Jurkat, Clone E6-1 (cell line): ENCODE results near the gene FMO2.
A peak's percentile ranks its signal among the peaks of the same experiment; 100 is the strongest.

Source experiments
- DNase-seq: peaks from one replicate; pipeline ENCODE4 v3.0.0-alpha.2; 2011; ENCODE audit warnings: low read depth, low spot score
- H3K4me3 ChIP-seq: 2 replicates; pipeline ENCODE4 v1.5.1; 2011; ENCODE audit warnings: mild to moderate bottlenecking, low read length, control low read depth, moderate library complexity

Gene FMO2

DNA sequence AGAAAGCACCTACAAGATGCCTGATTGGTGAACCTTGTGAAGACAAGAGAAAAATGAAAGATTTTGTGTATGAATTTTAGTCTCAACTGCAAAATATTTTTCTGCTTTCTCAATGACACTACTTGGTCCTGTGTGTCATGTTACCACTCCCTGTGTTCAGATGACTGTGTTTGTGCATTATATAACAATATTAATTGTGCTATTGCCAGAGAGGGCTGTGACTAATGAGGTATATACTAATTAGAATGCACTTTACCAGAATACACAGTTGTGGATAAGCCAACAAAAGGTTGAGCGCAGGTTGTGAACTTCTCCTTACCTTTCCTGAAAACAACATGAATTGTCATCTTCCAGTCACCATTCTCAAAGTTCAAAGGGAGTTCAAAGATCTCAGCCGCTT, 17.3 kb upstream of the FMO2 start:
- DNase-seq, result no peak
- no peak overlapping the region for H3K4me3 ChIP-seq

DNA sequence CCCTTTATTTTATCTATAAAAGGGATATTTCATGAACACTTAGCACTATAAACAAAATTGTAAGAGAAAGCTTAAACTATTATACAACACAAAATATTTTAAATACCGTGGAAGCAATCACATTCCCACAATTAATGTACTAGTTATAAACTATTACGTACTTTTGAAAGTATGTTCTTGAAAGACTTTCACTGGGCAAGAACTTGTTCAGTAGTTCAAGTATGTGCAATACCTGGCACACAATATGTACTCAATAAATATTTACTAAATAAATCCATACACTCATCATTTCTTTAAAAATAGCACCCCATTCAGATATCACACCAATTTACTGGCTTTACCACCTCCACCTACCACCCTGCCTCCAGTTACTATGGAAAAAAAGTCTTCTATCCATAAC, 12.6 kb upstream of the FMO2 start:
- no peak for DNase-seq
- H3K4me3 ChIP-seq, result no peak overlapping the region

- DNase-seq, result no peak
- H3K4me3 ChIP-seq, result no peak overlapping the region
Observed at GRCh38 chr1:171173069-171173468, 12.0 kb upstream of the FMO2 start.

DNA sequence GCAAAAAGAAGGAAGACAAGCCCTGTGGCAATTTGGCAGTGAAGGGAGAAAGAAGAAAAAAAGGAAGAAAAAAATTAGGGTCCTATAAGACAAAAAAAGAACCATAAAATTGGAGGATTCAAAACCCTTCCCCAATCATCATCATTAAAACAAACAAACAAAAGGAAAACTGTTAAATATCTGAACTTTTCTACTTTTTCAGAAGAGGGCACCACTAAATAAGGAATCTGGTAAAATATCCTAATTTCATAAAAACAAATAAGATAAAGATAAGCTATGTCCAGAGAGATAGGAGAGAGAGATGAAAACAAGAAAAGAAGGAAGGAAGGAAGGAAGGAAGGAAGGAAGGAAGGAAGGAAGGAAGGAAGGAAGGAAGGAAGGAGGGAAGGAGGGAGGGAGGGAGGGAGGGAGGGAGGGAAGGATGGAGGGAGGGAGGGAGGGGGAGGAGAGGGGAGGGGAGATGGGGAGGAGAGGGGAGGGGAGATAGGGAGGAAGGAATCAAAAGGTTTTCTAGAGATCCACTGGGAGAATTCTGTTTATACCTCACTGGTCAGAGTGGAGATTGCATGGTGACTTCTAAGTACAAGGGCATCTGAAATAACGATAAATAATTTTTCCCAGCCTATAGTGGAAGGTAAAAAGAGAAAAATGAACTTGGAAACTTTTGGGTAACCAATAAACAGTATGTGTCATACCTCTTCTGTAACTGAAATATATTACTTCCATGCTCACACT, 10.4 kb upstream of the FMO2 start:
- DNase-seq, result no peak
- H3K4me3 ChIP-seq, result no peak overlapping the region

GRCh38 chr1:171177261-171177660, 7.8 kb upstream of the FMO2 start:
- no peak for DNase-seq
- no peak overlapping the region for H3K4me3 ChIP-seq

DNA sequence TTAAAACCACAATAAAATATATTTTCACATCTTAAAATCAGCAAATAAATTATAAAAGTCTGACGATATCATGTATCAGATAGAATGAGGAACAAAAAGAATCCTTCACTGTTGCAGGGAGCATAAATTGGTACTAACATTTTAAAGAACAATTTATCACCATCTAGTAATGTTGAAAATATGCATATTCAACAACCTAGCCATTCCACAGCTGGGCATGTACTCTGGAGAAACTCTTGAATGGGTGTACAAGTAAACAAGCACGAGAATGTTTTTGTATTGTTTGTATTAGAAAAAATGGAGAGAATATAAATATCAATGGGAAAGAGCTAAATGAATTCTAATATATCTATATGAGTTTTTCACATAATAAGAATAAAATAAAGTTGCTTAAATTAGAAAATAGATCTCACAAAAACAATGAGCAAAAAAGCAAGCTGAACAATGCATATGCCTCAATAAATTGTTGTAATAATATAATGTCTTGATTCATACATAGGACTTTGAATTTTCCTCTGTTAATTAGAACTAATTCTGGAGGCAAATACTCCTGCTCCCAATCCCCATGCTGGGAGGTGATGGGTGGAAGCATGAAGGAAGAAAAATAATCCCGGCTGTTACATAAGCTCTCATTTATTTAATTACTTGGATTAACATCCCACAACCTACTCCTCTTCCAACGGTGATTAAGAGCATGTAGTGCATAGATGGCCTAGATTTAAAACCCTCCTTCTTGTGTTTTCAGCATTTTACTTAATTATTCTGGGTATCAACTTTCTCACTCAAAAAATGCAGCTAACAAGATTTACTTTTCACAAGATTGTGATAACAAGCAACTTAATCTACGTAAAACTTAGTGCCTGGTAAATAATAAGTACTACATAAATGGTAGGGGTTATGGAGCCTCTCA, 5.5 kb upstream of the FMO2 start:
- DNase-seq, result no peak
- H3K4me3 ChIP-seq, result no peak overlapping the region

GRCh38 chr1:171180670-171181069, 4.4 kb upstream of the FMO2 start:
- H3K4me3 ChIP-seq, result no peak overlapping the region

GRCh38 chr1:171188388-171189266, 3.5 kb downstream of the FMO2 start:
- peak; percentile 40 for DNase-seq
- H3K4me3 ChIP-seq, result no peak overlapping the region

More at GRCh38 chr1:171180670-171181069, 4.4 kb upstream of the FMO2 start:
- no peak for DNase-seq

DNA sequence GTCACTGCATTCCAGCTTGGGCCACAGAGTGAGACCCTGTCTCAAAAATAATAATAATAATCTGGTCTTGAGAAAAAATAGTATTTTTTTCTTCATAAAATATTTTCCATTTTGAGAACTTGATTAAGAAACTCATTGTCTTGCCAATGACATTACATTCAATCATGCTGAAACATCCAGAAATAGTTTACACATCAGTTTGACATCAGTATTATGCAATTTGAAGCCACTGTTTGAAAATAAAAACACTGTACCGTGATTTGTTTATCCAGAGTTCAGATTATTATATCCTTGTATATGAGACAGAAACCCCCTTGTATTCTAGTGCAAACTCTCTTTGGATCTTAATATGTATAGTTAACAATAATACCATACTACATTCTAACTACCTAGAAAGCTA, 6.9 kb downstream of the FMO2 start:
- DNase-seq, result no peak
- H3K4me3 ChIP-seq, result no peak overlapping the region

GRCh38 chr1:171195767-171196166, 10.7 kb downstream of the FMO2 start:
- DNase-seq, result no peak
- no peak overlapping the region for H3K4me3 ChIP-seq

DNA sequence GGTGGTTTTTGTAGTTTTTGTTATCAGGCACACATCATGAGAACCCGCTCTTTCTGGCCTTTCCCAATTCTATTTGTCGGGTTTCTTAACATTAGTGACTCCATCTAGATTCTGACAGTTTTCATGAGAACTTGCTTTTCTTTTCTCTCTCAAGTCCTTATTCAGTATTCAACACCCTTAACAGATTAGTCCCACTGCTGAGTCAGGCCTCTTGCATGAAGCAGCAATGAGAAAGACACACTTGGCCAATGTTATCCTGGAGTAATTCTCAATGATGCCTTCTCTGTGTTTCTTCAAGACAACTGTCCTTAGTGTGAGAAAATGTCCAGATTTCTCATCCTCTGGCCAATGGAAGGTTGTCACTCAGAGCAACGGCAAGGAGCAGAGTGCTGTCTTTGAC, 11.3 kb downstream of the FMO2 start:
- H3K4me3 ChIP-seq, result no peak overlapping the region
- DNase-seq, result no peak

GRCh38 chr1:171198081-171198480, 13.0 kb downstream of the FMO2 start:
- DNase-seq, result no peak
- H3K4me3 ChIP-seq, result no peak overlapping the region

DNA sequence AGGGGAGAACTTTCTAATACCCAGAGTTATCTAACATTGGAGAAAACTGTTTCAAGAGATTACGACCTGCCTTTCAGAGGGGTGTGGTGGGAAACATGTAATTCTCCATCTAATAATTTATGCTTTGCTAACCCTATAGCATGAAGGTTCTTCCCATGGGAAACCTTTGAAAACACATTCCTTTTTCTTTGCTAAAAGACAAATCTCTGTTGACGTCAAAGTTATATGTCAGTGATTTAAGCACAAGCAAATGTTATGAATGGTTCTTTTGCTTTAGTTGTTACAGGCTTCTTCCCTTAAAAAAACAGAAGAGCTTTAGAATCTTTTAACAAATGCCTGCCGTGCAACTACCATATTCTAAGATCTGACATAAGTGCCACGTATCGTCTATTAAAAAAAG, 19.2 kb downstream of the FMO2 start:
- DNase-seq, result no peak
- H3K4me3 ChIP-seq, result no peak overlapping the region

- no peak overlapping the region for H3K4me3 ChIP-seq
- DNase-seq, result no peak
Observed at GRCh38 chr1:171206204-171206977, 21.3 kb downstream of the FMO2 start.

GRCh38 chr1:171206978-171207355, 21.9 kb downstream of the FMO2 start:
- DNase-seq, result no peak
- no peak overlapping the region for H3K4me3 ChIP-seq

GRCh38 chr1:171207377-171207776, 22.3 kb downstream of the FMO2 start:
- DNase-seq, result no peak
- no peak overlapping the region for H3K4me3 ChIP-seq

DNA sequence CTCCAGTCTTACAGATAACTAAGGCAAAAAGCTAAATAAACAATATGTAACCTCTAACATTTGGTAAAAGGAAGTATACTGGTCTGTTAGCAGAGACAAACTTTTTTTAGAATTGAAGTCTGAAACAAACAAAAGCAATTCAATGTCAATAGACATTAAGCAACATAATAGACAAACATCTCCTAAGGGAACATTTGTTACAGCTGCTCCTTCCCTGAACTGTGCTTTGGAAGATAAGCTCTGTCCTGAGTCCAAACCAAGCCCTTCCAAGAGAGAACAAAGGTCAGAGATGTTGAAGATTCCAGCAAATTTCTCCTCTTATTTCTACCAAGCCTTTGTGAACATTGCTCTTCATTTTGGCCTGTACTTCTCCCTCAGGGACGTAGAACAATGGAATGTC, 25.3 kb downstream of the FMO2 start:
- no peak for DNase-seq
- H3K4me3 ChIP-seq, result no peak overlapping the region

- no peak for DNase-seq
- H3K4me3 ChIP-seq, result no peak overlapping the region
Observed at GRCh38 chr1:171212607-171213351, 27.7 kb downstream of the FMO2 start.
